SKM-1 treated with dmso at 0.1 percent for 144 hours (cell line): ENCODE results near the gene NRP2.

Source experiments
- DNase-seq: peaks from one replicate; lab custom pipeline; 2025; ENCODE audit not compliant: unreplicated experiment; lab: John Stamatoyannopoulos, UW

NRP2 gene

DNA sequence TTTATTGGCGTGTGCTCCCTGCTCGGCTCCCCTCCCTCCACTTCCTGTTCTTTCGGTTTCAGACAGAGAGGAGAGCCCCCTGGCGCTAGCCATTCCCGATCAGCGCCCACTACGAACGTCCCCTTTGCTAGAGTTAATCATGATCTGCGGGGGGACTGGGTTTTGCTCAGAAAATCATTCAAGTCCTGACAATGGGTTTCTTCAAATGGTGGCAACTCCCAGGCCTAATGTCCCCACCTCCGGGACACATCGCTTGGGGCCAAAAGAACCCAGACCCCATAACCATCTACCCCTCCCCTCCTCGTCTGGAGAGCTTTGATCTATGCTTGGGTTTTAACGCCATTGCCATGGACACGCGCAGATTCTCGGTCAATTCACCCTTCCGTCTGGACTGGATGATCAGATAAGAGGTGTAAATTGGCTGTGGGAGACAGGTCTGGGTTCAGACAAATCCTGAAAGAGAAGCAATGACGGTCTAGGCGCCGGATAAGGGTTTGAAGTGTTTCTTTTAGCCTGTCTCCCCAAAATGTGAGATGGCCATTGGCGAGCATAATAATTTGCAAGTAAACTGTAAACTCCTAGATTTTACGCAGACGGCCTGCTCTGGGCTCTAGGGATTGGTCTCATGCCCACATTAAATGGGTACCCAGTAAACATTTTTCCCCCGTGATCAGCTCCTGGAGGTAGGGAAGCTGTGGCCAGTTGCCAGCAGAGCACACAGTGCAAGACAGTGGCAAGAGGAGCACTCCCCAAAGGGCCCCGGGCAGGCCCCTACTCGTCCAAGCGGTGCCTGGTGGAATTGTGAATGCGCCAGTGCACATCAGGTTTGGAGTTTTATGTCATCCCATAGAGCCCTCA is 4.7 kb downstream of the NRP2 start:
- no peak for DNase-seq

DNA sequence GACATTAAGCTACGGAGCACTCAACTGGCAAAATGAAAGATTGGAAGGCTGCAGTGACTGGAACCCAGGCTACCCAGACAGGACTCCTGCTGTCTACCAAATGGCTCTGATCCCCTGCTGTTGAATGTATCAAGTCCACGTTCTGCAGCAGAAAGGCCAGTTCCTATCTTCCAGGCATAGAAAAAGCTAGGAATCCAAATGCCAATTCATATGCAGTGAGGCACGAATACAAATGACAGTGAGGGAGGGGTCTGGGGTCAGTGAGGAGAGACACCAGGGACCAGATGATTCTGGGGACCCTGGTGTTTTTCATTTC is 5.3 kb downstream of the NRP2 start:
- DNase-seq: no peak

DNA sequence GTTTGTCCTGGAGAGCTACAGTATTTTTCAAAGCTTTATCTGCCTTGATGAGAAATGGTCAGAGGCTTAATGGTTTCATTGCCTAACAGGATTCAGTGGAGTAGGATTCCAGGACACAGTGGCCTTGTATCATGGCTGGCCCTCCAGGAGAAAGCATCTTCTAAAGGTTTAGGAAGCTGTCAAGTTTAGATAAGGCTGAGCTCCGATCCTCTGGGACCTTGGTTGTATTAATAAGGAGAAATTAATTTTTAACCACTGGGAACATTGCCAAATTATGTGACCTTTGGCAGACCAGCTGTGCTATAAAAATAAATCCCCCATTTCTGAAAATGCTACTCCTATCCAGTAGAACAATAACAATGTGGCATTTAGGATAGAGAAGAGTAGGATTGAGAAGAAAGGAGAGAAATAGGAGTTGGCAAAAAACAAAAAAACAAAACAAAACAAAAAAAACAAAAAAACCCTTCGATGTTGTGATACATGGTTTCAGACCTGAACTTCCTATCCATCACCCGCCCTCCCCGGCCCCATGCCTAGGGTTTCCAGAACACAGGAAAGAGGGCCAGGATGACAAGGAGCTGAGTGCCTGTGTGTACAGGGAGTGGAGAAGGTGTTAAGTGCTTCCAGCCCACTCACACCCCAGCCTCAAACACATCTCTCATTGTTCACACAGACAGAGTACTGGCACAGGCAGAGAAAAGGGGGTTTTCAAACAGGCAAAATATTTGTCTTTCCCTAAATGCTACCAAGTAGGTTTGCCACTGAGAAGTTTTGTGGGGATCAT is 6.3 kb downstream of the NRP2 start:
- no peak for DNase-seq

DNA sequence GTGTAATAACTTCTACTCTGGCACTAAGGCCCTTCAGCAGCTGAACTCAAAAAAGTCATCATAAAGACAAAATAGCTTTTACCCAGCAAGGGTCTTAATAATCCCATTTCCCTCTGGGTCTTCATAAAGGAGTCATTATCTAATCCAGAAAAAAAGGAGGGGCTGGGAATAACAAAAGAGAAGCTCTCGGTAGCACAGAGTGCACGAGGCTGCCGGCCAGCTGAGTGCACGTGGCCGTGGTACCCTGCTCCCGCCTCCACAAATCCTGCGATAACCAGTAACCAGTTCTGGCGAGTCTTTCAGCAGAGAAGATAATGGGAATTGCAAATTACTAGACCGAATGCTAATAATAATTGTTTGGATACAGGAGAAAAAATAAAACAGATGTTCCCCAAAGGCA is 7.5 kb downstream of the NRP2 start:
- no peak for DNase-seq

DNA sequence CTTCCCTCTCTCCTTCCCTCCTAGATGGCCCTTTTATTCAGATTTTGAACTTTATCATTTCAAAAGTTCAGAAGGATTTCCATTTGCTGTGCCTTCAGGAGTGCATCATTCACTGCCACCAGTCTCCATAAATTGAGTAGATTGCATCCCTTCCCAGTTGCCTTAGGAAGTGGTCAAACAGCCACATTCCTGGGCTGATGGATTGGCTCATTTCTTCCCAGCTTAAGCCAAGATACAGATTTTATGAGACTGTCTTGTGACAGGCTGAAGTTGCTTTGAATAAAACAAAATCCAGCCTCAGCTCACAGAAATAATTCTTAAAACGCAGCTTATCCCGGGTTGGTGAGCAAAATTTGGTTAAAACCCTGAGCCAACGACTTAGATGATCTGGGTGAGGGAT is 9.8 kb downstream of the NRP2 start:
- no peak for DNase-seq

DNA sequence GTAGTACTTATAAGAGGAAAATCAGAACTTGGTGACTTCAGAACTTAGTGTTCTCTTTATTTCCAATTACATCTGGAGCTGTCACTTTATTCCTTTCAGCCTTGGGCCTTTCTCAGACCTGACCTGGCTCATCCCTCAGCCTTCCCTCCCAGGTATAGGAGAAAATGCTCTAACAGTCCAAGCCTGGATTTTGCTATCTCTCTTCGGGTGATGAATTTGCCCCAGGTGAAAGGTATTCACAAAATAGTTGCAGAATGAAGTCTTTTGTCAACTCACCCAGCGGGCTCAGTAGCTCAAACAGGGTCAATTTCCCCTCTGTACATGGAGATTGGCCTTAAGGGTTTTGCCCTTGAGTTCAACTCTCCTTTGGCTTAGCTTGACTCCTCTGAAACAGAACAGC is 12.0 kb downstream of the NRP2 start:
- no peak for DNase-seq

DNA sequence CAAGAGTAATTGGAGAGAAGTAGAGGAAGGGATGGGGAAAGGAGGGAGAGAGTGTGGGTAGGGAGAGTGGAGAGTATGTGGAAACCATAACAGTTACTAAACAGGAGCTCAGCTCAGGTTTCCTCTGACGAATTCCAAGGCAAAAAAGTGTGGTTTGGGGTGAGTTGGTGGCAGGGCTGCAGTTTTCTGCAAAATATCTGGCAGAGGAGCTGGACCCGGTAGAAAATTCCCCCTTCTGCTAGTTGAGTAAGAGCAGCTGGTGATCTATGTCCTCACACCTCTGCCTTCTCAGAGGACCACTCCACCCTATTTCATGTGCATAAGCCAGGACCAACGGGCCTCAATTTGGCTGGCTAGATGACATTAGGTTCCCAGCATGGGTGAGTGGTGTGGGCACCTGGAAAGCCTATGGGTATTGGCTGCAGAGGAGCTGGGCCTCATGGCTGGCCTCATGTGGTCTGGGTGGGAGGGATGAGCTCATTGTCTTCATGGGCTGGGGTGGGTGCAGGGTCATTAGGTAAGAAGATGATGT is 13.2 kb downstream of the NRP2 start:
- DNase-seq: peak; percentile 38

DNA sequence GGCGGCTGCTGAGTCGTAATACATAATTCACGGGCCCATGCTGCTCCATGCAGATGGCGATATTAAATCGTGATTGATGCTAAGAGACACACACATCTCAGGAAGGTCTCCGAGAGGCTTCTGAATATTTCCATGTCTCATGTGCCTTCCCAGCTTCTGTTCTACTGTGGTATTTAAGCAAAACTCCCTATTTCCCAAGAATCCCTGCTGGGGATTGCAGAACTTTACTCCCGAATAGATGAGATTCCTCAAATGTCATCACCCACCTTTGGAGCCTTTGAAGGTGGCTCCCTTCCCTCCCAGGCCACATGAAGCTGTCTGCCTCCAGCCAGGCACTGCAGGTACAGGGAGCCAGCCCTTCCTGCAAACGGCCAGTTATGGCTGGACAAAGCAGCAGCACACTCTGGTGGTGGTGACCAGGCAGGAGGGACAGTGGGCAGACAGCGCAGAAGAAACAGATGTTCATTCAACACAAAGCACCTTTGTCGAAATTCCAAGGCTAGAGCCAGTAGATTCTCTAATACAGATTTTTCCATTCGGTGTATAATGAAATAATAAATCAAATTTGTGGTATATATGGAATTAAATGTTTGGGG is 14.1 kb downstream of the NRP2 start:
- no peak for DNase-seq

DNA sequence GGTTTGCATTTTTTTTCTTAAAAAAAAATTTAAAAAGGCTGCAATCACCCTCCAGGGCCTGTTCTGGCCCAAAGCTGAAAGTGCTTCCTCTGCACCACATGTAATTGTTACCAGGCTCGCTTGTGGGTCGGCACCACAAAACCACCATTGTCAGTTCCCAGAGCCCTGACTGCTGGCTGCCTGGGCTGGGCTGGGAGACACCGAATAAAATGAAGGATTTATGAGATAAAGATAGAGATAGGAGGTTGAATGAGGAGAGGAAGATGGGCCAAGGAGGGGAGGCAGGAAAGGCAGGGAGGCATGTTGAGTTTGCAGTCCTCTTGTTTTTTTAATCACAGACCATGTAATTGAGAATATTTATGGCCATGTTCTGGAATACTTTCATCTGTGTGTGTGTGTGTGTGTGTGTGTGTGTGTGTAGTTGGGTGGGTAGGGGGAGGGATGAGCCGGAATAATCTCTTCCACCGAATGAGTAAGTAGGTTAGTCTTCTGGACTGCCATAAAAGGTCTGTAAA is 14.7 kb downstream of the NRP2 start:
- no peak for DNase-seq

DNA sequence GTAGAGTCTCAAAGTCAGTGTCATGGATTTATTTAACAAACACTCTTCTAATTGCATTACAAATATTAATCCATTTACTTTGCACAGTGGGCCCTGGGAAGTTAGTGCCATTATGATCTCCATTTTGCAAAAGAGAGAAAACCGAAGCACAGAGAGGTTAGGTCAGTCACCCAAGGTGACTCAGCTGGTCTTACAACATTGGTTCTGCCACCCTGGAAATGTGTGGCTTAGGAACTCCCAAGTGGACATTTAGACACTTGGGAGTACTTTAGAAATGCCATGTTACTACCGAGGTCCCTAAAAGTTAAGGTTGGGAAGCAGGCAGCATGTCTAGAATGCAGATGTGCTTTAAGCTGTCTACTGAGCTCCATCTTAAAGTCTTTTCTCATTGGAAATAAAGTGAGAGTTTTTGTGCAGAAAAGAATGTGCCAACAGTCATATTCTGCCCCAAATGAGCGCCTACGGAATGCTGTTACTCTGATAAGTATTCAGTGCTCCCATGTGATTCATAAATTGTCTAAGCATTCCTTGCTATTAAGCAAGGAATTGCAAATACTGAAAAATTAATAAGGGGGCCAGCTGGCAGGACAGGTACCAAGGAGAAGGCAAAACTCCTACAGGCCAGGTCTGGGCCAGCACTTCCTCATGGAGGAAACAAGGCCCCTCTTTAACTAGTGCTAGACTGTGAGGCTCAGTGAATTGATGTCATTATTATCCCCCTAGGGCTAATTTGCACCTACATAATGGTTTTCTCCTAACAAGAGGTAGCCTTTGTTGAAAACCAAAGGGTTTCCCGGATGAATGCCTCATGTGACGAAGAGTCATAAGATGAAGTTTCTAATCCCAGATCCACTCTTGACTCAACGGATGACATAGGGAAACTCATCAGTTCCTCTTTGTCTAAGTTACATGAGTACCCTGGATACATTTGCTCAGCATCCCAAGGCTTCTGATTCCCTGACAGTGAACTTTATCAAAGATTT is 16.3 kb downstream of the NRP2 start:
- no peak for DNase-seq

DNA sequence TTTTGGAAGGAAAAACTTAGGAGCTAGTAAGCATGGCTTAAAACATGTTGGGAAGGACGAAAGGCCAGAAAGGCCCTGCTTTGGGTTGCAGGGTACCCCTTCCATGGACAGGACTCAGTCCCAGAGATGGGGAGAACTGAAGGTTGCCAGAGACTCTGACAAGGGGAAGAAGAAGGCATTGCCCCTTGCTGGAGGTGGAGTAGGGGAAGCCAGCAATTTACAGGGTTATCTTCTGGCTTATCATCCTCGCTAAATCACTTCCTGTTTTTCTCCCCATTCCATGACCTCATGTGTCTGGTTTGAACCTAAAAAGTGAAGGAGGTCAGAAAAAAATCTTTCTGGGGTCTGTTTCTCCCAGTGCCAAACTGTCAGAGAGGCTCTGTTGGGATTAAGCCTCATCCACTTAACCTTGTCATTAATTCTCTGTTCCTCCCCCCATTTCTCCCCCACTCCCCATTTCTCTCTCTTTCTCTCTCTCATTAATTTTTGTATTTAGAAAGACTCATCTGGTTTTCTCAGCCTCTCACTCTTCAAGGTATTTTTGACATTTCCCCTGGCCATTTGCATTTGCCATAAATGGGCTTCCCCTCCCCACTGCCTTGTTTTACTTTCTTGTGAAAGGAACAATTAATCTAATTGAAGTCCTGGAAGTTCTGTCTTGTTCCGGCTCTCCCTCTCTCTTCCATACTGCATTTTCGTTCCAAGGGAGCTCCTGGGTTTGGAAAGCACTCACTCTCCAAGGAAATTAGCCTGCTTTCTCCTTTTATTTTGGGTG is 17.4 kb downstream of the NRP2 start:
- peak; percentile 63 for DNase-seq

DNA sequence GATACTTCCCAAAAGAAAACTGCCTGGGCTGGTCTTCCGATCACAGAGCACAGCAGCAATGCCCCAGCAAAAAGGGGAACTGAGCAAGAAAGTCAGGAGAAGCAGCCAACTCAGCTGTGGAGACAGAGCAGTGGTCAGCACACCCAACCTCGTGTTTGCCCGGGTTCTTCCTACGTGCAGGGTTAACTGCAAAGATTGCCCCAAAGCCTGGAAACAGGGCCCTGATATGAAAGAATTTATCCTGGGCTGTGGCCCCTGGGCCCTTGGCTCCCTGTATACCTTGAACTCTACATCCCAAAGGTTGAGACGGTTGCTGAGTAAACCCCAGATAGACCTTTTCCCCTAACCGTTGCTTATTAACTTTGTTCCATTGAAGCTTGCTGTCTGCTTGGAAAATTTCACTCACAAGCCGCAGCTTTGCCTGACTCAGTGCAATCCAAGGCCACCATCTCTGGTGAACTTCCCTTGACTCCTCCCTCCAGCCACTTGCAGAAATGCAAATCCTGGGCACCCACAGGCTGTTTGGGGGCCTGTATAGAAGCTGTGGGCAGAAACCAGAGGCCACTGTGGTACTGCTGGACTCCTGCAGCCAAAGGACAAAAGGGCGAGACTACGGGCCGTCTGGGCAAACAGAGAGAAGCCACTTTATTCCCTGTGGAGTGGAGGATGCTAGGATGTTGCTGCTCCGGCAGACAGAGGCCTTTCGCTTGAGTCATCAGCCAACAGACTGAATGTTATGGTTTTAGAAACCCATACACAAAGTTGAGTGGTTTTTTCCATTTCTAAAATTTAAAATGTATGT is 18.2 kb downstream of the NRP2 start:
- DNase-seq: peak; percentile 81

DNA sequence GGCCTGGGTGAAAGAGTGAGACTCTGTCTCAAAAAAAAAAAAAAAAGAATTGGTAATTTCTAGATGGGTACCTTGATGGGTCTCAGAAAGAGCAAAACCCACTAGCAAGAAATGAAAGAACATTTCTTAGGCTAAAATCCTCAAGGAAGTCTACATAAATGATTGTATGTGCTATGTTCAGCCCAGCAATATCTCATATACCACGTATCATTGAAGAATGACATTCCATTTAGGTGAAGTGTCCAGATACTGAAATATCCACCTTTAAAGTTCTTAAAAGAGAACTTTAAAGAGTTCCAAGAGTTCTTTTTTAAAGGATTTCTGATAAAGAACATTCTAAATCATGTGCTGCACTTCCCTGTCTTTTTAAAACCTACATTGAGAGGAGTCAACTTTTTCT is 19.2 kb downstream of the NRP2 start:
- DNase-seq: no peak

DNA sequence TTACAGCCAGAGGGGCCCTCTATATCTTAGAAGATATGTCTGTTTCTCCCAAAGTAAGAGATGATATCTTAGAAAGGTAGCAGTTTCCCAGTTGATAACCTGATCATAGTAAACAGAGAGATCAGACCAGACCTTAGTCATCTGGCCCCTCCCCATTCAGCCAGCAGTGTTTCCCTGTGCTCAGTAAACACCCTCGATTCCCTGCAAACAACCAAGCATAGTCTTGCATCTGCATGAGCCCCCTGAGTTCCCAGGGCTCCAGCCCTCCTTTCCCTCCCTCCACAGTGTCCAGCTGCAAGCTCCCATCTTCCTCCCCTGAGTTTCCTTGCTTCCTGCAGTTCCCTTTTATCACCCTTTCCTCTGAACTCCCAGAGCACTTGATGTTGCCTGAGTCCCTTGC is 20.3 kb downstream of the NRP2 start:
- no peak for DNase-seq

DNA sequence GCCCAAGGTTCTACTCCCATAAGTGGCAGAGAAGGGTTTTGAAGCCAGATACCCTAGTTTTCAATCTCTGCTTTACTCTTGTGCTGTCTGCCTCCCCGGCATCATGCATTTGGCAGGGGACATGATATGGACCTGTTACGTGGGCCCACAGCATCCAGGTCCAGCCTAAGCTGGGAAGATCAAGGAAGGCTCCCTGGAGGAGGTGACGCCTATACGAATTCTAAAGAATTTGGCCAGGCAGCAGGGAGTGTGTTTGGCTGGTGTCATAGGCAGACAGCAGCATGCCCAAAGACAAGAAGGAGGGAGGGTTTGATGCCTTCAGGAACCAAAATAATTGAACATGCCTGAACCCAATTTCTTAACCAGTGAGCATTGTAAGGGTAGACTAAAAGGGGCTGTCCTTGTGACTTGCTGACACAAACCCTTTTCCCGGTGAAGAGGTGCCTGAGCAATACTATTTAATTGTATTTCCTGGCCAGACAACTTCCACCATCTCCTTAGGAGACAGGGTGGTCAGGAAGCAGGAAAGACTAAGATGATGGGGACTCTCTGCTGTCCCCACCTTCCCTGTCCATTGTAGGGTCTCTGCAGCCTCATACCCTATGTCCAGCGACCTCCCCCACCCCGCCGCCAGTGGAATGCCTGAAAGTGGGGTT is 21.3 kb downstream of the NRP2 start:
- DNase-seq: no peak

DNA sequence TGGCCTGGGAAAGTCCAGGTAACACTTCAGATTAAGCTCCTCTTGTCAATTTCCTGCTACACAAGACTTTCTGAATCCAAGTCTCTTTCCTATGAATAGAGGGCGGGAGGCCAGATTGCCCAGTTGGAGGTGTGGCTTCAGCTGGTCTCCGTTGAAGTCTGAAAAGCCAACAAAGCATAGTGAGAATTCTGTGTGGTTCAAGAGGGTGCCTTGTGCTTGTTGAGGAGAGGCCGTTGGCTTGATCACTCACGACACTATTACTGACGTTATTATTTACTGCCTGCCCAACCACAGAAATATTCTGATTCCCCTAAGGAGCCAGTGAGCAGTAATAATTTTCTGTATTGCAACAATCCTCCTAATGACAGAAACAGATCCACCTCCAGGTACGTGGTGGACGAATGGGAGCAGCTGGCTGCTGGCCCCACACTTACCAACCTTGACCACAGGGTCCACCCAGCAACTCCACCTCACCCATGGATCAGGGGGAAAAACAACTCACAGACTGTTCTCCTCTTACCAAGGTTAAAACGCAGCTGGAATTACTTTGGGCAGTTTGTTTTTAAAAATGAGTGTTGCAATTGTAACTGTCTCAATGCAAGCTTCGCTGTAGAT is 21.9 kb downstream of the NRP2 start:
- no peak for DNase-seq

DNA sequence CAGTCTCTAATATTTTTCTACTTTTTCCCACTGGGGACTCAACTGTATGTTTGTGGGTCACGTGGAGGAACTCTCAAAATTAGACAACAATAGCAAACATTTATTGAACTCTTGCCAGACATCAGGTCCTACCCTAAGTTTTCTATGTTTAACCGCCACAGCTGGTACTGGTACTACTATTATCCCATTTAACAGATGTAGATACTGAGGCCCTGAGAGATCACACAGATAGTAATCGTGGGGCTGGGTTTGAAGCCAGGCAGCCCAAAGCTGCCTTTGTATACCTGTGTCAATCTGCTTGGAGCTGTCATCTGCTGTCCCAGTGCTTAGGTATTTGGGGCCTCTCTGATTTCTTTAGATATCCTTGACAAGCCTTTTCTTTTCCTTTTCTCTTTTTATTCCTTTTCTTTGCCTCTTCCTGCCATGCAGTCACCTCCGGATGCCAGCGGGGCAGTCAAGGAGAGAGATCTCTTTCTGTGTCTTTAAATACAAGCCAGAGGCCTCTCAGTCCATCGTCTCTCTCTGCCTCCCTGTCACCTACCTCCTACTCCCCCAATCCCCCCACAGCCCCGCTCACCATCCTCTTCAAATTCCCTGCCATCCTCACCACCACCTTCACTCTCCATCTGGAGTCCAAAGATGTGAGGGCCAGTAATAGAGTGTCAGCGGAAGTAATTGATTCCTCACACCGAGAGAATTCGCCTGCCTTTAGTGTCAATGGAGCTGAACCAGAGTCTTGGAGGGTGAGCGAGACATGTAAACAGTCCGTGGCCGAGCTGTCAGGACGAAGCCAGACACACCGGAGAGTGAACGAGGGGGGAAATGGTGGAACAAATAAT is 23.4 kb downstream of the NRP2 start:
- DNase-seq: no peak
